Mesendoderm (in vitro differentiated cells): ENCODE data around the gene LMO1.

Experiments
- DNase-seq: peaks from one replicate; pipeline ENCODE4 v3.0.0; 2013
- H2AK5ac ChIP-seq: 2 replicates; pipeline ENCODE4 v1.6.1; 2013; ENCODE audit warnings: low read length, inconsistent platforms
- H2BK120ac ChIP-seq: 2 replicates; pipeline ENCODE4 v1.6.1; 2013; ENCODE audit warnings: low read depth, mild to moderate bottlenecking, low read length, moderate library complexity, mixed read lengths
- H2BK15ac ChIP-seq: replicated peaks from 2 replicates; pipeline ENCODE4 v1.6.1; 2013; ENCODE audit warnings: low read depth, mild to moderate bottlenecking, moderate library complexity
- H2BK5ac ChIP-seq: 2 replicates; pipeline ENCODE4 v1.6.1; 2013; ENCODE audit warnings: low read length, inconsistent platforms
- H3K18ac ChIP-seq: 2 replicates; pipeline ENCODE4 v1.6.1; 2013; ENCODE audit warnings: mild to moderate bottlenecking, low read length, mixed read lengths
- H3K23ac ChIP-seq: one replicate; pipeline ENCODE4 v1.6.1; 2013; ENCODE audit warnings: low read length
- H3K27ac ChIP-seq: 2 replicates; pipeline ENCODE4 v1.5.1; 2013; ENCODE audit warnings: low read depth, mild to moderate bottlenecking, inconsistent platforms, low read length, moderate library complexity
- H3K27me3 ChIP-seq: 2 replicates; pipeline ENCODE4 v1.6.1; 2013; ENCODE audit warnings: low read length, control low read depth, mild to moderate bottlenecking, inconsistent platforms; ENCODE audit not compliant: insufficient read depth, poor library complexity
- H3K36me3 ChIP-seq: 2 replicates; pipeline ENCODE4 v1.6.1; 2013; ENCODE audit warnings: low read length, inconsistent platforms; ENCODE audit not compliant: control insufficient read depth, insufficient read depth
- H3K4ac ChIP-seq: one replicate; pipeline ENCODE4 v1.6.1; 2013; ENCODE audit warnings: low read depth, mild to moderate bottlenecking, low read length, moderate library complexity
- H3K4me1 ChIP-seq: 2 replicates; pipeline ENCODE4 v1.6.1; 2013; ENCODE audit warnings: low read depth, low read length, inconsistent platforms; ENCODE audit not compliant: control insufficient read depth
- H3K4me2 ChIP-seq: 2 replicates; pipeline ENCODE4 v1.6.1; 2013; ENCODE audit warnings: low read length
- H3K4me3 ChIP-seq: 2 replicates; pipeline ENCODE4 v1.5.1; 2013; ENCODE audit warnings: mild to moderate bottlenecking, low read length
- H3K56ac ChIP-seq: one replicate; pipeline ENCODE4 v1.6.1; 2013; ENCODE audit warnings: low read length
- H3K79me1 ChIP-seq: 2 replicates; pipeline ENCODE4 v1.6.1; 2013; ENCODE audit warnings: low read length, inconsistent platforms
- H3K79me2 ChIP-seq: 2 replicates; pipeline ENCODE4 v1.6.1; 2013; ENCODE audit warnings: mild to moderate bottlenecking, low read length; ENCODE audit not compliant: control insufficient read depth, insufficient read depth
- H3K9ac ChIP-seq: 2 replicates; pipeline ENCODE4 v1.6.1; 2013; ENCODE audit warnings: low read length, inconsistent platforms
- H4K5ac ChIP-seq: one replicate; pipeline ENCODE4 v1.6.1; 2013; ENCODE audit warnings: low read length
- H4K8ac ChIP-seq: one replicate; pipeline ENCODE4 v1.6.1; 2013; ENCODE audit warnings: low read depth, mild to moderate bottlenecking, control low read depth, low read length, moderate library complexity
- WGBS: extraction: QIAGEN DNeasy Blood & Tissue Kit; methylation state at CpG from one replicate; pipeline ENCODE4 v1.1.7; 2013; ENCODE audit warnings: low lambda C conversion rate, missing lambda C conversion rate; ENCODE audit not compliant: insufficient coverage; ENCODE audit errors: extremely low coverage; 5-methylcytosine and 5-hydroxymethylcytosine counted together

LMO1 gene

DNA sequence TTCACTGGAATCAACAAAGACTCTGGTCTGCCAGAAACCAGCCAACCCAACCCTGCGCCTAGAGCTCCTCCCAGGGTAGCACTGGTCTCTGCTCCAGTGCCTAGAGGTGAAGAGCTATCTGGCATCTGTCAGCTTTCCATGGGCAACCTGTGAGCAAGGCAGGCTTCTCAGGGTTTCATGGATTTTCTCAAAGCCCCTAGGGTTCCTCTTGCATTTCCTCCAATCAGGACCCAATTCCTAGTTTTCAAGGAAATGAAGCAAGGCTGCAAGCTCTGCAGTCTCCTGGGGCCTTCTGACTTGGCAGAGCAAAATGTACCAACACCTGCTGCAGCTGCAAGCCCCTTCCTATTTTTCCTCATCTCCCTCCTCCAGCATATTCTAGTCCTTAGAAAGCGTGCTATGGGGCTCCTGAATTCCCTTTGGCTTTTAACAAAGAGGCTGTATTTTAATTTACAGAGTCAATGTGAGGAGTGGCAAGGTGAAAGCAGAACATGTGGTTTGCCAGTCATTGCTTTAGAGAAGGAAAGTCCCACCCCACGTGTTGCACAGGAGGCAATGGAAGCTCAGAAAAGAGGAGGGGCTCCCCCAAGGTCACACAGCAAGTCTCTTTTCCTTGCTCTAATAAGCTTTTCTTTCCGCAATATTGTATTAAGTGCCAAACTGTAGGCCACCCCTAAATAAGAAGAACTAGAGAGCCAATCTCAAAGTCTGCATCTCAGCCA is 61.9 kb downstream of the LMO1 start:
- WGBS = no CpG with 5 or more reads among the region's 4 CpGs
- no peaks in the 10 kb centered on the region for H3K27me3 ChIP-seq

DNA sequence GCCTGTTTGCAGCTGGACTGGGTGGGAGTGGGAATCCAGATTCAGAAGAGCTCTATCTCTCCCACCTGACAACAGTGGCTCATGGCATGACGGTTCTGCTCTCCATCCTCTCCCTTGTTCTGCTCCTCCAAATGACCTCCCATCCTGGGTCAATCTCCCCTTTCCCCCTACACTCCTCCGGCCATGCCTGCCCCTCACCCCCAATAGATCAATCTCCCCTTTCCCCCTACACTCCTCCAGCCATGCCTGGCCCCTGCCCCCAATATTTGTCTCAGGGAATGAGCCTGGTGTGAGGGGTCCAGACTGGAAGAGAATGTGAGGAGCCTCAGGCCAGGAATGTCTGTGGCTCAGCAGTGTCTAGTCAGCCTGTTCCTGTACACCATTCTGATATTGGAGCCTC is 64.0 kb downstream of the LMO1 start:
- H3K18ac ChIP-seq = no peak overlapping the region
- H3K36me3 ChIP-seq = no peaks in the 10 kb centered on the region
- no CpG with 5 or more reads among the region's 2 CpGs for WGBS
- H4K8ac ChIP-seq = no peak overlapping the region
- H3K4ac ChIP-seq = no peak overlapping the region
- no peak overlapping the region for H2AK5ac ChIP-seq
- H3K27me3 ChIP-seq = no peaks in the 10 kb centered on the region
- no peak overlapping the region for H3K4me3 ChIP-seq
- H4K5ac ChIP-seq = no peak overlapping the region
- H3K79me1 ChIP-seq = no peaks in the 10 kb centered on the region
- H2BK15ac ChIP-seq = no peak overlapping the region
- no peak overlapping the region for H3K23ac ChIP-seq
- no peak overlapping the region for H3K27ac ChIP-seq
- H2BK5ac ChIP-seq = no peak overlapping the region
- no peak for DNase-seq
- H3K4me2 ChIP-seq = no peak overlapping the region
- no peaks in the 10 kb centered on the region for H3K79me2 ChIP-seq
- no peak overlapping the region for H2BK120ac ChIP-seq
- H3K4me1 ChIP-seq = no peaks in the 10 kb centered on the region
- no peak overlapping the region for H3K9ac ChIP-seq
- no peak overlapping the region for H3K56ac ChIP-seq

More for the DNA sequence above, 61.9 kb downstream of the LMO1 start:
- Histone ChIP-seq H2BK15ac (no peak overlapping the region), H4K5ac (no peak overlapping the region), H3K36me3 (no peaks in the 10 kb centered on the region), H3K4ac (no peak overlapping the region), H3K9ac (no peak overlapping the region), H3K4me2 (no peak overlapping the region), H2BK5ac (no peak overlapping the region), H3K4me3 (no peak overlapping the region), H3K56ac (no peak overlapping the region), H4K8ac (no peak overlapping the region), H3K4me1 (no peaks in the 10 kb centered on the region), H3K79me1 (no peaks in the 10 kb centered on the region), H3K18ac (no peak overlapping the region), H2AK5ac (no peak overlapping the region), H3K27ac (no peak overlapping the region), H2BK120ac (no peak overlapping the region), H3K79me2 (no peaks in the 10 kb centered on the region), H3K23ac (no peak overlapping the region)
- DNase-seq = no peak

DNA sequence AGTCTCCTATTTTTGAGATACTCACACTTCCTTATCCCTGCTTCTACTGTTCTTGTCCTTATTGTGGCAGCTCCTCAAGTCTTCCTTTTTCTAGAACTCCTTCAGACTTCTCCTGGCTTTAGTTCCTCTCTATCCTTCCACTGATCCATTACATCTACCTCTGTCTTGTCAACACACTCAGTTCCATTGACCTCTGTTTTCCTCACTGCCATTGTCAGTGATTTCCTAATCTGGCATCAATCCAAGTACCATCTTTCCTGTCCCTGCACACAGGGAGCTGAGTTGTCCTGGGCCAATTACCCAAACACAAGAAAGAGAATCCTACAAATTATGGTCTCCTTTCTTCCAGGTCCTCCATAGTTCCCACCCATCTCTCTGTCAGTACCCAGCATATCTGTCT is 66.9 kb downstream of the LMO1 start:
- Histone ChIP-seq H2AK5ac (no peak overlapping the region), H2BK5ac (no peak overlapping the region), H3K4ac (no peak overlapping the region), H3K79me2 (no peaks in the 10 kb centered on the region), H3K27ac (no peak overlapping the region), H4K8ac (no peak overlapping the region), H3K23ac (no peak overlapping the region), H3K4me3 (no peak overlapping the region), H2BK120ac (no peak overlapping the region), H3K56ac (no peak overlapping the region), H3K27me3 (no peaks in the 10 kb centered on the region), H3K18ac (no peak overlapping the region), H3K36me3 (no peaks in the 10 kb centered on the region), H3K4me1 (no peaks in the 10 kb centered on the region), H4K5ac (no peak overlapping the region), H3K4me2 (no peak overlapping the region), H3K79me1 (no peaks in the 10 kb centered on the region), H2BK15ac (no peak overlapping the region), H3K9ac (no peak overlapping the region)
- no peak for DNase-seq

DNA sequence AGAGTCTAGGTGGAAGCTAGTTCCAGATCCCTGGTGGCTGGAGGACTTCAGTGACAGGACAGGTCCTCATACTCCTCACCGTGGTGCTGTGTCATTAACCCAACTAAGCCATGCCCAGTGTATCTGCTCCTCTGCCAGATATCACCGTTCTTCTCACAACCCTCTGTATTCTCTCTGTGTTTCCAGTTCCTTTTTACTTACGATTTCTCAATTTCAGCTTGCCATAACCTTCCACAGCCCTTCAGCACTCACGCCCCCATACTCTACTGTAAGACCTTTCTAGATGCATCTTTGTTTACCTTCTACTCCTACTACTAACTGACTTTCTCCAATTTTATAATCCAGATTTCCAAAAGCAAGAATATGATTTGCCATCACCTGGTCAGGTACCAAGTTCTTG is 68.7 kb downstream of the LMO1 start:
- WGBS = no CpG with 5 or more reads among the region's 4 CpGs
- H3K4ac ChIP-seq = no peak overlapping the region
- no peaks in the 10 kb centered on the region for H3K79me1 ChIP-seq
- H3K56ac ChIP-seq = no peak overlapping the region
- no peak overlapping the region for H4K5ac ChIP-seq
- no peak overlapping the region for H3K4me3 ChIP-seq
- H3K27ac ChIP-seq = no peak overlapping the region
- no peak overlapping the region for H2BK120ac ChIP-seq
- H3K4me2 ChIP-seq = no peak overlapping the region
- no peak overlapping the region for H3K18ac ChIP-seq
- H3K79me2 ChIP-seq = no peaks in the 10 kb centered on the region
- no peaks in the 10 kb centered on the region for H3K4me1 ChIP-seq
- H2AK5ac ChIP-seq = no peak overlapping the region
- H4K8ac ChIP-seq = no peak overlapping the region
- no peaks in the 10 kb centered on the region for H3K27me3 ChIP-seq
- DNase-seq = no peak
- no peak overlapping the region for H2BK5ac ChIP-seq
- no peak overlapping the region for H3K23ac ChIP-seq
- no peaks in the 10 kb centered on the region for H3K36me3 ChIP-seq
- no peak overlapping the region for H2BK15ac ChIP-seq
- no peak overlapping the region for H3K9ac ChIP-seq

DNA sequence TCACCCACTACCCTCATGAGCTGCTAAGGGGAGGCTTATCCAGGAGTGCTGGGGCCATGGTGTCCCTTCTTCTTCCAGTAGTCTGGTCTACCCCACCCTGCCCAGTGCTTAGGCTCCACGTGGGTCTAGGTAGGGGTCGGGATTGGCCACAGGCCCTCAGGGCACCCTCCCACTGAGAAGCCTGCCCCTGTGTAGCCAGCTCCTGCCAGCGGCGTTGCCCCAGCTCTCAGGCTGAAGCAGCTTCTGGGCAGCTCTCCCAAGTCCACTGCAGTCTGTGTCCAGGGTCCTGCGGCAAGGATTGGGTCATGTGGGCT is 70.8 kb downstream of the LMO1 start:
- Histone ChIP-seq H4K8ac (no peak overlapping the region), H2AK5ac (no peak overlapping the region), H3K36me3 (no peaks in the 10 kb centered on the region), H3K18ac (no peak overlapping the region), H3K79me2 (no peaks in the 10 kb centered on the region), H3K9ac (no peak overlapping the region), H3K4me1 (no peaks in the 10 kb centered on the region), H3K4me3 (no peak overlapping the region), H3K79me1 (no peaks in the 10 kb centered on the region), H2BK120ac (no peak overlapping the region), H3K23ac (no peak overlapping the region), H3K27ac (no peak overlapping the region), H3K4ac (no peak overlapping the region), H2BK15ac (no peak overlapping the region), H2BK5ac (no peak overlapping the region), H3K27me3 (no peaks in the 10 kb centered on the region), H3K4me2 (no peak overlapping the region), H3K56ac (no peak overlapping the region), H4K5ac (no peak overlapping the region)
- no peak for DNase-seq
- WGBS = no CpG with 5 or more reads among the region's 5 CpGs
